ENCODE measurements around the gene PLXNA4.

PLXNA4 gene

GRCh38 chr7:132081686-132082085 lies 494.6 kb downstream of the PLXNA4 start (continued):
- TF ChIP-seq MYNN (tag by site-specific recombination; IDR thresholded peaks at IDR 0.05; ENCODE audit: borderline replicate concordance) (no peak), ZNF510 (tag by site-specific recombination; IDR thresholded peaks at IDR 0.05; ENCODE audit: insufficient replicate concordance) (no peak), KLF8 (tag by site-specific recombination; IDR thresholded peaks at IDR 0.05) (no peak), GFI1B (tag by site-specific recombination; IDR thresholded peaks at IDR 0.05) (no peak), YY2 (tag by site-specific recombination; IDR thresholded peaks at IDR 0.05) (no peak), GLI4 (tag by site-specific recombination; IDR thresholded peaks at IDR 0.05) (no peak), ZNF366 (tag by site-specific recombination; conservative IDR thresholded peaks at IDR 0.05) (no peak)
- TF ChIP-seq, protein P1, sequence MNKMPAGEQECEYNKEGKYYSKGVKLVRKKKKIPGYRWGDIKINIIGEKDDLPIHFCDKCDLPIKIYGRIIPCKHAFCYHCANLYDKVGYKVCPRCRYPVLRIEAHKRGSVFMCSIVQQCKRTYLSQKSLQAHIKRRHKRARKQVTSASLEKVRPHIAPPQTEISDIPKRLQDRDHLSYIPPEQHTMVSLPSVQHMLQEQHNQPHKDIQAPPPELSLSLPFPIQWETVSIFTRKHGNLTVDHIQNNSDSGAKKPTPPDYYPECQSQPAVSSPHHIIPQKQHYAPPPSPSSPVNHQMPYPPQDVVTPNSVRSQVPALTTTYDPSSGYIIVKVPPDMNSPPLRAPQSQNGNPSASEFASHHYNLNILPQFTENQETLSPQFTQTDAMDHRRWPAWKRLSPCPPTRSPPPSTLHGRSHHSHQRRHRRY (tag by site-specific recombination; IDR thresholded peaks at IDR 0.05) = no peak

- POLR2A ChIA-PET = no interaction called here
- CTCF ChIA-PET = interaction anchor here (0.6 to 1.5 kb wide), 2 partner anchors 8 to 174 kb away, joined by 3 to 4 read pairs; no protein-coding TSS in a partner anchor
- no peak overlapping the region for H3K4me3 ChIP-seq (ENCODE audit: low read depth, low read length)
Observed at GRCh38 chr7:132080967-132081668, 495.2 kb downstream of the PLXNA4 start.

DNA sequence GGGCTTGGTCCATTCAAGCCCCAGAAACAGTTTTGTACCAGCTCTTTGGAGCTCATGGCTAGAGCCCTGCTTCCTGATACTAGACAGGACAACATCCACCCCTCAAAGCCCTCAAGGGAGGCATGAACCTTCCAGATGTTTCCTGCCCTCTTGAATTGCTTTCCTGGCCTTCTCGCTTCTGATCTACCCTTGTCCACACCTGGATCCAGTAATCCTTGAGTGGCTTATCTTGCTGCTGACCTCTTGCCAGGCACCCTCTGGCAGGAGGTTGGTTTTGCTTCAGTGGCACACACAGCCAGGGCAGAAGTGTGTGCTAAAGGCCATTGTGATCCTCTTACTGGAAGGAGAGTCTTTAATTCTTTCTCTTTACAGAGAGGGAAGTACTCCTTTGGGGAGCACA lies 495.8 kb downstream of the PLXNA4 start:
- no peaks in the 10 kb centered on the region for H3K36me3 ChIP-seq (ENCODE audit: control insufficient read depth in 2 of 2, insufficient read depth in 1 of 2, low read length in 2 of 2)
- no peaks in the 10 kb centered on the region for H3K9me3 ChIP-seq (ENCODE audit: control insufficient read depth, insufficient read depth, low read depth, low read length)
- no peak overlapping the region for H3K27ac ChIP-seq (ENCODE audit: extremely low read depth, low read depth, low read length)
- POLR2A ChIA-PET = no interaction called here
- CTCF ChIA-PET = interaction anchor here (1.5 kb wide), 1 partner anchor 174 kb away, joined by 3 read pairs; no protein-coding TSS in a partner anchor
- no peak overlapping the region for H3K4me3 ChIP-seq (ENCODE audit: low read depth, low read length)
- TF ChIP-seq ZNF391 (tag by site-specific recombination; IDR thresholded peaks at IDR 0.05; ENCODE audit: borderline replicate concordance, low read depth) (no peak), ZNF366 (tag by site-specific recombination; conservative IDR thresholded peaks at IDR 0.05) (no peak), ZSCAN23 (tag by site-specific recombination; IDR thresholded peaks at IDR 0.05) (no peak), ZNF561 (tag by site-specific recombination; IDR thresholded peaks at IDR 0.05; ENCODE audit: borderline replicate concordance) (no peak), ZNF416 (tag by site-specific recombination; IDR thresholded peaks at IDR 0.05) (no peak), ZNF302 (tag by site-specific recombination; IDR thresholded peaks at IDR 0.05; ENCODE audit: low read depth) (no peak)
- TF ChIP-seq, protein P2, sequence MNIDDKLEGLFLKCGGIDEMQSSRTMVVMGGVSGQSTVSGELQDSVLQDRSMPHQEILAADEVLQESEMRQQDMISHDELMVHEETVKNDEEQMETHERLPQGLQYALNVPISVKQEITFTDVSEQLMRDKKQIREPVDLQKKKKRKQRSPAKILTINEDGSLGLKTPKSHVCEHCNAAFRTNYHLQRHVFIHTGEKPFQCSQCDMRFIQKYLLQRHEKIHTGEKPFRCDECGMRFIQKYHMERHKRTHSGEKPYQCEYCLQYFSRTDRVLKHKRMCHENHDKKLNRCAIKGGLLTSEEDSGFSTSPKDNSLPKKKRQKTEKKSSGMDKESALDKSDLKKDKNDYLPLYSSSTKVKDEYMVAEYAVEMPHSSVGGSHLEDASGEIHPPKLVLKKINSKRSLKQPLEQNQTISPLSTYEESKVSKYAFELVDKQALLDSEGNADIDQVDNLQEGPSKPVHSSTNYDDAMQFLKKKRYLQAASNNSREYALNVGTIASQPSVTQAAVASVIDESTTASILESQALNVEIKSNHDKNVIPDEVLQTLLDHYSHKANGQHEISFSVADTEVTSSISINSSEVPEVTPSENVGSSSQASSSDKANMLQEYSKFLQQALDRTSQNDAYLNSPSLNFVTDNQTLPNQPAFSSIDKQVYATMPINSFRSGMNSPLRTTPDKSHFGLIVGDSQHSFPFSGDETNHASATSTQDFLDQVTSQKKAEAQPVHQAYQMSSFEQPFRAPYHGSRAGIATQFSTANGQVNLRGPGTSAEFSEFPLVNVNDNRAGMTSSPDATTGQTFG (tag by site-specific recombination; IDR thresholded peaks at IDR 0.05; ENCODE audit: borderline replicate concordance) = no peak
- no peaks in the 10 kb centered on the region for H3K4me1 ChIP-seq (ENCODE audit: control insufficient read depth, insufficient read depth, low read length)

More at GRCh38 chr7:132080967-132081668, 495.2 kb downstream of the PLXNA4 start:
- no peaks in the 10 kb centered on the region for H3K36me3 ChIP-seq (ENCODE audit: control insufficient read depth in 2 of 2, insufficient read depth in 1 of 2, low read length in 2 of 2)
- H3K4me1 ChIP-seq (ENCODE audit: control insufficient read depth, insufficient read depth, low read length) = no peaks in the 10 kb centered on the region
- H3K9me3 ChIP-seq (ENCODE audit: control insufficient read depth, insufficient read depth, low read depth, low read length) = no peaks in the 10 kb centered on the region
- TF ChIP-seq ZNF274 (IDR thresholded peaks at IDR 0.05; ENCODE audit: low read length) = no peak
- TF ChIP-seq ZNF274 (tag by site-specific recombination; IDR thresholded peaks at IDR 0.05; ENCODE audit: borderline replicate concordance) = no peak
- TF ChIP-seq ZNF114 (tag by site-specific recombination; IDR thresholded peaks at IDR 0.05) = no peak
- TF ChIP-seq ZXDB (tag by site-specific recombination; IDR thresholded peaks at IDR 0.05) = no peak
- TF ChIP-seq, protein P3, sequence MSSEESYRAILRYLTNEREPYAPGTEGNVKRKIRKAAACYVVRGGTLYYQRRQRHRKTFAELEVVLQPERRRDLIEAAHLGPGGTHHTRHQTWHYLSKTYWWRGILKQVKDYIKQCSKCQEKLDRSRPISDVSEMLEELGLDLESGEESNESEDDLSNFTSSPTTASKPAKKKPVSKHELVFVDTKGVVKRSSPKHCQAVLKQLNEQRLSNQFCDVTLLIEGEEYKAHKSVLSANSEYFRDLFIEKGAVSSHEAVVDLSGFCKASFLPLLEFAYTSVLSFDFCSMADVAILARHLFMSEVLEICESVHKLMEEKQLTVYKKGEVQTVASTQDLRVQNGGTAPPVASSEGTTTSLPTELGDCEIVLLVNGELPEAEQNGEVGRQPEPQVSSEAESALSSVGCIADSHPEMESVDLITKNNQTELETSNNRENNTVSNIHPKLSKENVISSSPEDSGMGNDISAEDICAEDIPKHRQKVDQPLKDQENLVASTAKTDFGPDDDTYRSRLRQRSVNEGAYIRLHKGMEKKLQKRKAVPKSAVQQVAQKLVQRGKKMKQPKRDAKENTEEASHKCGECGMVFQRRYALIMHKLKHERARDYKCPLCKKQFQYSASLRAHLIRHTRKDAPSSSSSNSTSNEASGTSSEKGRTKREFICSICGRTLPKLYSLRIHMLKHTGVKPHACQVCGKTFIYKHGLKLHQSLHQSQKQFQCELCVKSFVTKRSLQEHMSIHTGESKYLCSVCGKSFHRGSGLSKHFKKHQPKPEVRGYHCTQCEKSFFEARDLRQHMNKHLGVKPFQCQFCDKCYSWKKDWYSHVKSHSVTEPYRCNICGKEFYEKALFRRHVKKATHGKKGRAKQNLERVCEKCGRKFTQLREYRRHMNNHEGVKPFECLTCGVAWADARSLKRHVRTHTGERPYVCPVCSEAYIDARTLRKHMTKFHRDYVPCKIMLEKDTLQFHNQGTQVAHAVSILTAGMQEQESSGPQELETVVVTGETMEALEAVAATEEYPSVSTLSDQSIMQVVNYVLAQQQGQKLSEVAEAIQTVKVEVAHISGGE (tag by site-specific recombination; conservative IDR thresholded peaks at IDR 0.05; ENCODE audit: low read depth) = no peak
- TF ChIP-seq OVOL3 (tag by site-specific recombination; IDR thresholded peaks at IDR 0.05) = no peak
- no peak for TF ChIP-seq ZNF391 (tag by site-specific recombination; IDR thresholded peaks at IDR 0.05; ENCODE audit: borderline replicate concordance, low read depth)
- TF ChIP-seq ZBTB7A (tag by site-specific recombination; IDR thresholded peaks at IDR 0.05; ENCODE audit: low read depth) = no peak
- no peak for TF ChIP-seq EGR2 (tag by site-specific recombination; IDR thresholded peaks at IDR 0.05; ENCODE audit: low read depth)
- TF ChIP-seq ZNF621 (tag by site-specific recombination; IDR thresholded peaks at IDR 0.05) = no peak
- no peak for TF ChIP-seq ZNF140 (tag by site-specific recombination; IDR thresholded peaks at IDR 0.05)
- no peak overlapping the region for H3K27ac ChIP-seq (ENCODE audit: extremely low read depth, low read depth, low read length)

Data from HEK293 (cell line).